ENCODE data around the gene GGT7. TPM values are rescaled to one million over a fixed set of nuclear protein-coding genes. Genes with fewer than 3 reads are reported as not detected.

The GGT7 gene
- total RNA-seq = 10 to 100 TPM in 1 of 2 donors, 1 to 10 TPM in 1; 7.3 to 10.3 TPM

DNA sequence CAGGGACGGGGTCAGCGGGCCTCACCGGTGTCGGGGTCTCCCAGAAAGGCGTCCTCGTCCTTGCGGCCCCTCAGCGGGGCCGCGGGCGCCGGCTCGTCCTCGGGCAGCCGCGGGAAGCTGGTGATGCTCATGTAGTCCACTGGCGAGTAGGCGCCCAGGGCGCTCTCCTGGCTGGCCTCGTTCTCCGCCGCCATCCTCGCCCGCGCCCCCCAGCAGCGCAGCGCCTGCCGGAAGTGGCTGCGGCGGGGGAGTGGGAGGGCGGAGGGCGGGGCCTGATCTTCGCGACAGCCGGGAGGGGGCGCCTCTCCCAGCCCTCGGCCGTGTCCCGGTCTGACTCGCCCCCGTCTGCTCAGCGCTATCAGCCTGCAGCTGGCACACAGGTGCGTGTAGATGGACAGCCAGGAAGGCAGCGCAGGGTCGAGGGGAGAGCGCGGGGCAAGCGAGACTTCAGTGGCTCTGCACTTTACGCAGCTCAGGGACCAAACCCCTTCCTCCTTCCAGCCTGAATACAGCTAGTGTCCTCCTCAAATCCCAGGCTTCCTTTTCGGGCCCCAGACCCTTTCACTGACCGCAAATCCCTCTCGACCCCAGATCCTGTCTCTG, at the start of gene GGT7:
Gene GGT7 (minus strand): TSS at position 235 of the 603 bp plus-strand sequence. CDS start 41 bp downstream, at position 194.
- DNase-seq (ENCODE audit: low spot score) = peak; percentile 77
- H3K4me1 ChIP-seq = peaks cover 0 to 40% of the 10 kb centered on the region in 2 donors
- H3K36me3 ChIP-seq = no peaks in the 10 kb centered on the region
- peak within 1 kb of the TSS; percentile 73 to 75 for H3K27ac ChIP-seq
- H3K4me3 ChIP-seq = peak within 1 kb of the TSS; percentile 68 to 71
- no peaks in the 10 kb centered on the region for H3K27me3 ChIP-seq
- H3K9me3 ChIP-seq = no peaks in the 10 kb centered on the region
- TF ChIP-seq, protein P1, sequence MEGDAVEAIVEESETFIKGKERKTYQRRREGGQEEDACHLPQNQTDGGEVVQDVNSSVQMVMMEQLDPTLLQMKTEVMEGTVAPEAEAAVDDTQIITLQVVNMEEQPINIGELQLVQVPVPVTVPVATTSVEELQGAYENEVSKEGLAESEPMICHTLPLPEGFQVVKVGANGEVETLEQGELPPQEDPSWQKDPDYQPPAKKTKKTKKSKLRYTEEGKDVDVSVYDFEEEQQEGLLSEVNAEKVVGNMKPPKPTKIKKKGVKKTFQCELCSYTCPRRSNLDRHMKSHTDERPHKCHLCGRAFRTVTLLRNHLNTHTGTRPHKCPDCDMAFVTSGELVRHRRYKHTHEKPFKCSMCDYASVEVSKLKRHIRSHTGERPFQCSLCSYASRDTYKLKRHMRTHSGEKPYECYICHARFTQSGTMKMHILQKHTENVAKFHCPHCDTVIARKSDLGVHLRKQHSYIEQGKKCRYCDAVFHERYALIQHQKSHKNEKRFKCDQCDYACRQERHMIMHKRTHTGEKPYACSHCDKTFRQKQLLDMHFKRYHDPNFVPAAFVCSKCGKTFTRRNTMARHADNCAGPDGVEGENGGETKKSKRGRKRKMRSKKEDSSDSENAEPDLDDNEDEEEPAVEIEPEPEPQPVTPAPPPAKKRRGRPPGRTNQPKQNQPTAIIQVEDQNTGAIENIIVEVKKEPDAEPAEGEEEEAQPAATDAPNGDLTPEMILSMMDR (IDR thresholded peaks at IDR 0.05) = peak; percentile 55 to 90

DNA sequence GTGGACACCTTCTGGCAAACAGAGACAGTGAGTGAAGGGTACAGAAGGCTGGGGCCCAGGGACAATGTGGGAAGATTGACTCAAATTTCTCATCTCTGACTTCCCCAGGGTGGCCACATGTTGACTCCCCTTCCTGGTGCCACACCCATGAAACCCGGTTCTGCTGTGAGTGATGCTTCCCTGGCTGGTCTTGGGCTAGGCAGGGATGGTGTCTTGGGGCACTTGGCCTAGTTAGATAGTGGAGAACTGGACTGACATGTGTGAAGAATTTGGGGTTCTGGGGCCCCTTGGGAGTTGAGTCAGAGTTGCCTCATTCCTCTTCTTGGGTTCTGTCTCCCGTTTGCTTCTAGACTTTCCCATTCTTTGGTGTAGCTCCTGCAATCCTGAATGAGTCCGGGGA, 48.8 kb upstream of the GGT7 start:
- no peaks in the 10 kb centered on the region for H3K27me3 ChIP-seq
- no peaks in the 10 kb centered on the region for H3K9me3 ChIP-seq
- H3K27ac ChIP-seq = peak overlapping the region; percentile 12 to 79
- no peak overlapping the region for H3K4me3 ChIP-seq
- TF ChIP-seq, protein P1 (IDR thresholded peaks at IDR 0.05) = no peak
- peaks cover 0 to 27% of the 10 kb centered on the region in 2 donors for H3K4me1 ChIP-seq
- no peak for DNase-seq (ENCODE audit: low spot score)
- H3K36me3 ChIP-seq = peaks cover 49% of the 10 kb centered on the region

- no peak overlapping the region for H3K4me3 ChIP-seq
- TF ChIP-seq, protein P1 (IDR thresholded peaks at IDR 0.05) = no peak
- no peak overlapping the region for H3K27ac ChIP-seq
- H3K36me3 ChIP-seq = peaks cover 36% of the 10 kb centered on the region
- H3K27me3 ChIP-seq = no peaks in the 10 kb centered on the region
- DNase-seq (ENCODE audit: low spot score) = no peak
- H3K9me3 ChIP-seq = no peaks in the 10 kb centered on the region
- peaks cover 0 to 40% of the 10 kb centered on the region in 2 donors for H3K4me1 ChIP-seq
Observed at GRCh38 chr20:34920055-34920454, 47.4 kb upstream of the GGT7 start.

GRCh38 chr20:34916774-34917354, 44.2 kb upstream of the GGT7 start:
- no peak overlapping the region for H3K4me3 ChIP-seq
- H3K27ac ChIP-seq = peak overlapping the region in 1 of 2 donors; percentile 63
- TF ChIP-seq, protein P1 (IDR thresholded peaks at IDR 0.05) = no peak
- DNase-seq (ENCODE audit: low spot score) = no peak
- H3K9me3 ChIP-seq = no peaks in the 10 kb centered on the region
- no peaks in the 10 kb centered on the region for H3K27me3 ChIP-seq
- peaks cover 0 to 40% of the 10 kb centered on the region in 2 donors for H3K4me1 ChIP-seq
- peaks cover 16% of the 10 kb centered on the region for H3K36me3 ChIP-seq

GRCh38 chr20:34915749-34916455, 43.2 kb upstream of the GGT7 start:
- peak overlapping the region; percentile 43 to 63 for H3K27ac ChIP-seq
- no peaks in the 10 kb centered on the region for H3K27me3 ChIP-seq
- TF ChIP-seq, protein P1 (IDR thresholded peaks at IDR 0.05) = no peak
- peaks cover 13% of the 10 kb centered on the region for H3K36me3 ChIP-seq
- no peak overlapping the region for H3K4me3 ChIP-seq
- no peak for DNase-seq (ENCODE audit: low spot score)
- peaks cover 0 to 32% of the 10 kb centered on the region in 2 donors for H3K4me1 ChIP-seq
- no peaks in the 10 kb centered on the region for H3K9me3 ChIP-seq
